ENCODE results near the gene RRP1.

RRP1 gene

GRCh38 chr21:43832648-43833047 lies 43.3 kb downstream of the RRP1 start:
- no peak for TF ChIP-seq GATA3 (IDR thresholded peaks at IDR 0.05; ENCODE audit: low read depth, low read length)
- TF ChIP-seq GATA2 (IDR thresholded peaks at IDR 0.05; ENCODE audit: low read depth, low read length): no peak

- TF ChIP-seq GATA2 (IDR thresholded peaks at IDR 0.05; ENCODE audit: low read depth, low read length) (no peak), GATA3 (IDR thresholded peaks at IDR 0.05; ENCODE audit: low read depth, low read length) (no peak)
Measured at GRCh38 chr21:43834146-43834905, 44.9 kb downstream of the RRP1 start.

- TF ChIP-seq GATA2 (IDR thresholded peaks at IDR 0.05; ENCODE audit: low read depth, low read length) (no peak), GATA3 (IDR thresholded peaks at IDR 0.05; ENCODE audit: low read depth, low read length) (no peak)
Measured at GRCh38 chr21:43835050-43835449, 45.7 kb downstream of the RRP1 start.

- TF ChIP-seq GATA3 (IDR thresholded peaks at IDR 0.05; ENCODE audit: low read depth, low read length) (no peak), GATA2 (IDR thresholded peaks at IDR 0.05; ENCODE audit: low read depth, low read length) (no peak)
Measured at GRCh38 chr21:43835861-43836260, 46.5 kb downstream of the RRP1 start.

- no peak for TF ChIP-seq GATA3 (IDR thresholded peaks at IDR 0.05; ENCODE audit: low read depth, low read length)
- TF ChIP-seq GATA2 (IDR thresholded peaks at IDR 0.05; ENCODE audit: low read depth, low read length): no peak
Measured at GRCh38 chr21:43836616-43837015, 47.2 kb downstream of the RRP1 start.

- TF ChIP-seq GATA3 (IDR thresholded peaks at IDR 0.05; ENCODE audit: low read depth, low read length): no peak
Measured at GRCh38 chr21:43840259-43840658, 50.9 kb downstream of the RRP1 start.

GRCh38 chr21:43842742-43843141 lies 53.4 kb downstream of the RRP1 start:
- TF ChIP-seq GATA2 (IDR thresholded peaks at IDR 0.05; ENCODE audit: low read depth, low read length): no peak
- no peak for TF ChIP-seq GATA3 (IDR thresholded peaks at IDR 0.05; ENCODE audit: low read depth, low read length)

GRCh38 chr21:43845386-43845785 lies 56.0 kb downstream of the RRP1 start:
- TF ChIP-seq GATA2 (IDR thresholded peaks at IDR 0.05; ENCODE audit: low read depth, low read length): no peak
- TF ChIP-seq GATA3 (IDR thresholded peaks at IDR 0.05; ENCODE audit: low read depth, low read length): no peak

GRCh38 chr21:43846430-43846829 lies 57.1 kb downstream of the RRP1 start:
- no peak for TF ChIP-seq GATA2 (IDR thresholded peaks at IDR 0.05; ENCODE audit: low read depth, low read length)
- no peak for TF ChIP-seq GATA3 (IDR thresholded peaks at IDR 0.05; ENCODE audit: low read depth, low read length)

GRCh38 chr21:43847301-43847700 lies 57.9 kb downstream of the RRP1 start:
- TF ChIP-seq GATA3 (IDR thresholded peaks at IDR 0.05; ENCODE audit: low read depth, low read length): no peak
- no peak for TF ChIP-seq GATA2 (IDR thresholded peaks at IDR 0.05; ENCODE audit: low read depth, low read length)

- TF ChIP-seq GATA2 (IDR thresholded peaks at IDR 0.05; ENCODE audit: low read depth, low read length) (no peak), GATA3 (IDR thresholded peaks at IDR 0.05; ENCODE audit: low read depth, low read length) (no peak)
Measured at GRCh38 chr21:43848771-43849170, 59.4 kb downstream of the RRP1 start.

GRCh38 chr21:43849532-43850299 lies 60.3 kb downstream of the RRP1 start:
- TF ChIP-seq GATA3 (IDR thresholded peaks at IDR 0.05; ENCODE audit: low read depth, low read length) (no peak), GATA2 (IDR thresholded peaks at IDR 0.05; ENCODE audit: low read depth, low read length) (no peak)

- TF ChIP-seq GATA3 (IDR thresholded peaks at IDR 0.05; ENCODE audit: low read depth, low read length) (no peak), GATA2 (IDR thresholded peaks at IDR 0.05; ENCODE audit: low read depth, low read length) (no peak)
Measured at GRCh38 chr21:43850728-43851295, 61.4 kb downstream of the RRP1 start.

GRCh38 chr21:43851593-43851992 lies 62.2 kb downstream of the RRP1 start:
- TF ChIP-seq GATA3 (IDR thresholded peaks at IDR 0.05; ENCODE audit: low read depth, low read length) (no peak), GATA2 (IDR thresholded peaks at IDR 0.05; ENCODE audit: low read depth, low read length) (no peak)

Measured in SH-SY5Y (cell line).